ENCODE results near the gene IFI27L2. TPM values are rescaled to one million over a fixed set of nuclear protein-coding genes. Genes with fewer than 3 reads are reported as not detected.

Gene IFI27L2
- polyA plus RNA-seq, 2 donors: 51.4 to 112 TPM

DNA sequence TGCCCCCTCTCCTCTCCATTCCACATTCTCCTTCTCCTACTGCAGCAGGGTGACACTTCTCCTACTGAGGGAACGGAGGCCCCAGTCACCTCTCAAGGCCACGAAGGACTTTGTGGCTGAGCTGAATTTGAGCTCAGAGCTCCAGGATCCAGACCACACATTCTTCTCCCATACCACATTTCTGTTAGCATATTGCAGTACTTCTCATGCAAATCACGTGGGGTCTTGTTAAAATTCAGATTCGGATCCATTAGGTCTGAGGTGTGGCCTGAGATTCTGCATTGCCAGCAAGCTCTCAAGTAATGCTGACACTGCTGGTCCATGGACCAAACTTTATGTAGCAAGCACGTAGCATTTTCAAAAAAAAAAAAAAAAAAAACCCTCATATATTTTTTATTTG is 9.6 kb upstream of the IFI27L2 start:
- 75 to 78% methylated on average over 5 of the region's 5 CpGs for WGBS, 2 donors
- Histone ChIP-seq H3K9me3 (ENCODE audit: control insufficient read depth in 2 of 2, insufficient read depth in 1 of 2, low read depth in 1 of 2, low read length in 1 of 2) (no peaks in the 10 kb centered on the region), H3K27ac (ENCODE audit: low read depth in 2 of 2, low read length in 1 of 2) (no peak overlapping the region)

DNA sequence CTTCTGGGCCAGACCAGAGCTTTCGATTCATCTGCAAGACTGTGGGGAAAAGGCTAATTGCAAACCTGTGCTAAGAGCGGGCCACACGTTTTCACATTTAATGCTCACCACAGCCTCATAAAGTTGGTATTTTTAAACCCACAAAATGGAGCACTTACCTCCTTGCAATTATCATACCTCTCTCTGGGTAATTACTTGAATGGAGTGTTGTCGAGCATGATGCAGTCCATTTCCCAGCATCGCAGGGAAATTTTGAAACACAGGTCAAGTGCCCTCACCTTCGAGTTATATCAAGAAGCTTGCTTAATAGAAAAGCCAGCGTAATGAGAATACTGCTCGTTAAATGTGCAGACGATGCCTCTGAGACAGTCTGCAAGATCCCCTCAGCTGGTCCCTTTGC is 8.8 kb upstream of the IFI27L2 start:
- no peaks in the 10 kb centered on the region for H3K4me1 ChIP-seq (ENCODE audit: control insufficient read depth in 2 of 2, insufficient read depth in 2 of 2, low read length in 1 of 2)
- no peak overlapping the region for H3K4me3 ChIP-seq (ENCODE audit: low read depth in 1 of 2, low read length in 2 of 2)
- H3K9me3 ChIP-seq (ENCODE audit: control insufficient read depth in 2 of 2, insufficient read depth in 1 of 2, low read depth in 1 of 2, low read length in 1 of 2): no peaks in the 10 kb centered on the region
- no peaks in the 10 kb centered on the region for H3K27me3 ChIP-seq (ENCODE audit: control insufficient read depth in 1 of 2, insufficient read depth in 2 of 2, low read length in 2 of 2)
- H3K27ac ChIP-seq (ENCODE audit: low read depth in 2 of 2, low read length in 1 of 2): no peak overlapping the region
- WGBS, 2 donors: 88 to 89% methylated on average over 9 of the region's 9 CpGs
- H3K36me3 ChIP-seq (ENCODE audit: control insufficient read depth in 2 of 2, insufficient read depth in 2 of 2, low read length in 1 of 2): no peaks in the 10 kb centered on the region

More for the DNA sequence above, 9.6 kb upstream of the IFI27L2 start:
- no peak overlapping the region for H3K4me3 ChIP-seq (ENCODE audit: low read depth in 1 of 2, low read length in 2 of 2)
- no peaks in the 10 kb centered on the region for H3K27me3 ChIP-seq (ENCODE audit: control insufficient read depth in 1 of 2, insufficient read depth in 2 of 2, low read length in 2 of 2)
- no peaks in the 10 kb centered on the region for H3K36me3 ChIP-seq (ENCODE audit: control insufficient read depth in 2 of 2, insufficient read depth in 2 of 2, low read length in 1 of 2)
- H3K4me1 ChIP-seq (ENCODE audit: control insufficient read depth in 2 of 2, insufficient read depth in 2 of 2, low read length in 1 of 2): no peaks in the 10 kb centered on the region

DNA sequence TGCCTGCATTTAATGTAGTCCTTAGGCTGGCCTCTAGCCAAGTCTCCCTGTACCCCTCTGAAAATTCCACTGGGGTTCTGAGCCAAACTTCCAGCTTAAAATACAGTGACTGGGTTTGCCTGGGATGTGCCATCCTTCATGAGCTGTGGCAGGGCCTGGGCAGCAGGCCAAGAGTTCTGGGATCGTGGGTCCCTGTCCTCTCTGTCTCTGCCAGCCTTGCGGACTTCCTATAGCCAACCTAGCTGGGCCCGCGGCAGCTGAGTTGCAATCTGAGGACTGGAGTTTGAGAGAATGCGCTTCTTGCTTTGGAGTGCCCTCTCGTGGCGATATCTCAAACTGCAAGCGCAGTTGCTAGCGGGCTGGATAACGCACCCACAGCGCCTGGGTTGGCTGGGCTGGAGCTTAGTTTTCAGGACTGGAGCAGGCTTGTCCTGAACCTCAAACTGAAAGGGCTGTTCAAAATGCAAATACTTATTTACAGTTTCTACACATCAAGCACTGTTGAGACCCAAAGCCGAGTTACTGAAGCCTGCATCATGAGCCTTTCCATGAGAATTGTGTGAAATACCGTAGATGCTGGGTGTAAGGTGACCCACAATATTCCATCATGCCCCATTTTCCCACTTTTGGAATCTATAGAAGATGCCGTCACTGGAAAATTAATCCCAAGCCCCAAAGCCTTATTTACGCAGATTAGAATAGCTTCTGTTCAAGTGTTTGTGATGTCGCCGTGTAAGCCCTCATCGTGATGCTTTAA is 7.3 kb upstream of the IFI27L2 start:
- Histone ChIP-seq H3K4me1 (ENCODE audit: control insufficient read depth in 2 of 2, insufficient read depth in 2 of 2, low read length in 1 of 2) (no peaks in the 10 kb centered on the region), H3K27ac (ENCODE audit: low read depth in 2 of 2, low read length in 1 of 2) (no peak overlapping the region), H3K9me3 (ENCODE audit: control insufficient read depth in 2 of 2, insufficient read depth in 1 of 2, low read depth in 1 of 2, low read length in 1 of 2) (no peaks in the 10 kb centered on the region), H3K27me3 (ENCODE audit: control insufficient read depth in 1 of 2, insufficient read depth in 2 of 2, low read length in 2 of 2) (no peaks in the 10 kb centered on the region), H3K36me3 (ENCODE audit: control insufficient read depth in 2 of 2, insufficient read depth in 2 of 2, low read length in 1 of 2) (no peaks in the 10 kb centered on the region), H3K4me3 (ENCODE audit: low read depth in 1 of 2, low read length in 2 of 2) (no peak overlapping the region)
- 30 to 31% methylated on average over 18 of the region's 18 CpGs for WGBS, 2 donors

DNA sequence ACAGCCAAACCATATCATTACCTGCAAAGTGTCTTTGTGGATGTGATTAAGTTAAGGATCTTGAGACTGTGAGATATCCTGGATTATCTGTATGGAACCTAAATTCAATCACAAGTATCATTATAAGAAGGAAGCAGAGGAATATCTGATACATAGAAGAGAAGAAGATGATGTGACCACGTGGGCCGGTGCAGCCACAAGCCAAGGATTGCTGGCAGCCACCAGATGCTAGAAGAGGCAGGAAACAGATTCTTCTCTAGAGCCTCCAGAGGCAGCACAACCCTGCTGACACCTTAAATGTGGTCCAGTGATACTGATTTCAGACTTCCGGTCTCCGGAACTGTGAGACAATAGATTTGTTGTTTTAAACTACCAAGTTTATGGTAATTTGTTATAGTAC is 6.1 kb upstream of the IFI27L2 start:
- no peaks in the 10 kb centered on the region for H3K36me3 ChIP-seq (ENCODE audit: control insufficient read depth in 2 of 2, insufficient read depth in 2 of 2, low read length in 1 of 2)
- H3K4me1 ChIP-seq (ENCODE audit: control insufficient read depth in 2 of 2, insufficient read depth in 2 of 2, low read length in 1 of 2): no peaks in the 10 kb centered on the region
- no peaks in the 10 kb centered on the region for H3K9me3 ChIP-seq (ENCODE audit: control insufficient read depth in 2 of 2, insufficient read depth in 1 of 2, low read depth in 1 of 2, low read length in 1 of 2)
- no peak overlapping the region for H3K4me3 ChIP-seq (ENCODE audit: low read depth in 1 of 2, low read length in 2 of 2)
- no peak overlapping the region for H3K27ac ChIP-seq (ENCODE audit: low read depth in 2 of 2, low read length in 1 of 2)
- 85 to 86% methylated on average over 4 of the region's 4 CpGs for WGBS, 2 donors
- no peaks in the 10 kb centered on the region for H3K27me3 ChIP-seq (ENCODE audit: control insufficient read depth in 1 of 2, insufficient read depth in 2 of 2, low read length in 2 of 2)

DNA sequence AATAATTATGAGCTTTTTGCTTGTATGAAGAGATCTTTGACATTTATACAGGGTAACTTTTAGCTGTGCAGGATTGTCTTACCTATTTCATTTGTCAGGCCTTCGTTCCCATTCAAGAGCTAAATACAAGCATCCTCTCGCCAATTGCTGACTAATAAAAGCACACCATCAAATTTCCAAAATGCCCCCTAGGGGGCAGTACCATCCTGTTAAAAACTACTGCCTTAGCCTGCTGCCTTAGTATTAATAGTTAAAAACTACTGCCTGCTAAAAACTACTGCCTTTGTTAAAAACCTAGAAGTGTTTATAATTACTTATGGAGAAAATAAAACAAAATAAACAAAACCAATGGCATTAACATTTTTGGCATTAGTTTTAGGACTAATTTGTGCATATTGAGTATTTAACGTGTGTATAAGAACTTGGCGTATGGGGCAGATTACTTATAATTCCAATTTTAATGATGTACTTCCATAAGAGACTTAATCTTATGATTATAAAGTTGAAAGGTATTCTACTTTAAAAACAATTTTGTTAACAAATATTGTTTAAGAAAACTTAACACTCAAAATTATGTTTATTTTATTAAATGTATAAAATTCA is 3.0 kb upstream of the IFI27L2 start:
- H3K36me3 ChIP-seq (ENCODE audit: control insufficient read depth in 2 of 2, insufficient read depth in 2 of 2, low read length in 1 of 2): no peaks in the 10 kb centered on the region
- no peaks in the 10 kb centered on the region for H3K9me3 ChIP-seq (ENCODE audit: control insufficient read depth in 2 of 2, insufficient read depth in 1 of 2, low read depth in 1 of 2, low read length in 1 of 2)
- 39 to 46% methylated on average over 4 of the region's 4 CpGs for WGBS, 2 donors
- H3K27ac ChIP-seq (ENCODE audit: low read depth in 2 of 2, low read length in 1 of 2): no peak overlapping the region
- H3K27me3 ChIP-seq (ENCODE audit: control insufficient read depth in 1 of 2, insufficient read depth in 2 of 2, low read length in 2 of 2): no peaks in the 10 kb centered on the region
- H3K4me1 ChIP-seq (ENCODE audit: control insufficient read depth in 2 of 2, insufficient read depth in 2 of 2, low read length in 1 of 2): peaks cover 0 to 4% of the 10 kb centered on the region in 2 donors
- no peak overlapping the region for H3K4me3 ChIP-seq (ENCODE audit: low read depth in 1 of 2, low read length in 2 of 2)

DNA sequence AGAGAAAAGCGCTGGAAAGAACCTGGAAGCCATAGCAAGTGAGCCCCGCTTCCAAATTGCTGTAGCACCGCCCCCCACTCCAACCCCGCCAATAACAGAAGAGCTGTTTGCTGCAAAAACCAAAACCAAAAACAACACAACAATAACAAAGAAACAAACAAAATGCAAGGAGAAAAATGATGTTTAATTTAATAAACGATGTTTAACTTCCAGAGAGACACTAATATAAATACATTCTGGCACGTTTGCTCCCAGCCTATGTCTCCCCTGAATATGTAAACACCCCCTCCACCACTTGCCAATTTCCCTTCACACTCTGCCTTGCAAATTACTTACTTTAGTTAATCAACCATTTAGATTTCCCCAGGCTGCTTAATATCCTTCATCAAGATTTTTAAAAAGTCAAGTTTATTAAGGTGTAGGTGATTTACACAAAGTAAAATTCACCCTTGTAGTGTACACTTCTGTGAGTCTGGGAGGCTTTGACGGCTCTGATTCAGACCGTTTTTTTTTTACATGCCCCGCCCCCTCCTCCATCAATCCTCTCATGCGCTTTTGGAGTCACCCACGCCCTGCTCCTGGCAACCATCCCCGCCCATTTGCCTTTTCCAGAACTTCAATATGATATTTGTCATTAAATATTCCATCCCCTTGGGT is 482 bp upstream of the IFI27L2 start:
- Histone ChIP-seq H3K4me1 (ENCODE audit: control insufficient read depth in 2 of 2, insufficient read depth in 2 of 2, low read length in 1 of 2) (peaks cover 0 to 4% of the 10 kb centered on the region in 2 donors), H3K27me3 (ENCODE audit: control insufficient read depth in 1 of 2, insufficient read depth in 2 of 2, low read length in 2 of 2) (no peaks in the 10 kb centered on the region), H3K27ac (ENCODE audit: low read depth in 2 of 2, low read length in 1 of 2) (peak overlapping the region; percentile 79 to 82), H3K36me3 (ENCODE audit: control insufficient read depth in 2 of 2, insufficient read depth in 2 of 2, low read length in 1 of 2) (peaks cover 0 to 5% of the 10 kb centered on the region in 2 donors), H3K9me3 (ENCODE audit: control insufficient read depth in 2 of 2, insufficient read depth in 1 of 2, low read depth in 1 of 2, low read length in 1 of 2) (no peaks in the 10 kb centered on the region), H3K4me3 (ENCODE audit: low read depth in 1 of 2, low read length in 2 of 2) (peak overlapping the region; percentile 52 to 53)
- WGBS, 2 donors: 0 to 1% methylated on average over 12 of the region's 12 CpGs

DNA sequence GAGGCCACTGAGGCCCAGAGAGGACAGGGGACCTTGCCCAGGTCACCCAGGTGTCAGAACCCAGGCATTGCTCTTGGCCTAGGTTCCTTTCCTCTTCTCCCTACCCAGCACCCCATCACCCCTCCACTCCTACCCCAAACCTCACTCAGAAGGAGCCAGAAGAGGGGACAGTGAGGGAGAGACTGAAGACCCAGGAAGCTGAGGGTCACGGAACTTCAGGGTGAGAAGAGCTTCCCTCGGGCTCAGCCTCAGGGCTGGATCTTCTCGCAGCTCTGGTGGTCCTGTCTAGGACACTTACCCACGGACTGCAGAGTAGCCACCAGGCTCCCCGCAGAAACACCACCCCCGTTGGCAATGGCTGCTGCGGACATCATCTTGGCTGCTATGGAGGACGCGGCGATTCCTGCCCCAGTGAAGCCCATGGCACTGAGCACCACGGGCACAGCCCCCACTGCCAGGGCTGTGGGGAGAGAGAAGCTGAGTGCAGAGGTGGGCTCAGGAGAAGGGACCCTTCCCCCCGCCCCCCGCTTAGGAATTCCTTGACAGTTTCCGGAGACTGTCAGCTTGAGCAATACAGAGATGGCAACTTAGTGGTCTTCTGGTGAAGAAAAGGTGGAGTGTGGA is 1.1 kb downstream of the IFI27L2 start:
- Histone ChIP-seq H3K4me1 (ENCODE audit: control insufficient read depth in 2 of 2, insufficient read depth in 2 of 2, low read length in 1 of 2) (peaks cover 0 to 4% of the 10 kb centered on the region in 2 donors), H3K4me3 (ENCODE audit: low read depth in 1 of 2, low read length in 2 of 2) (no peak overlapping the region), H3K36me3 (ENCODE audit: control insufficient read depth in 2 of 2, insufficient read depth in 2 of 2, low read length in 1 of 2) (peaks cover 0 to 5% of the 10 kb centered on the region in 2 donors), H3K27ac (ENCODE audit: low read depth in 2 of 2, low read length in 1 of 2) (no peak overlapping the region), H3K9me3 (ENCODE audit: control insufficient read depth in 2 of 2, insufficient read depth in 1 of 2, low read depth in 1 of 2, low read length in 1 of 2) (no peaks in the 10 kb centered on the region), H3K27me3 (ENCODE audit: control insufficient read depth in 1 of 2, insufficient read depth in 2 of 2, low read length in 2 of 2) (no peaks in the 10 kb centered on the region)
- WGBS, 2 donors: 89 to 91% methylated on average over 14 of the region's 14 CpGs

DNA sequence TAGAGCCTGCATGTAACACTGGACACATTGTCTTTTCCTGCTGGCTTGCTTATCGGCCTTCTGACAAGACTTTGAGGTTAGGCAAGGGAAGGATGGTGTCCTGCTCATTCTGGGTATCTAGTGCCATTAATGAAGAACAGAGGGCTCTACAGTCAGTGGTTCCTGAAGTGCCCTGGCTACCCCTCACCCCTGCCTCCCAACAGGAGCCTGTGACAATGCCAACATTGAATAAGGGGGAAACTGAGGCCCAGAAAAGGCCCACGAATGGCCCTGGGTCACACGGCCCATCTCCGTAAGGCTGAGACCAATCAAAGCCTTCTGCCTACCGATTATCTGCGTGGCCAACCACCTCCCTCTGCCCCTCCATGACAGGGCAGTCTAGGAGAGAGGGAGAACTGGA is 2.1 kb downstream of the IFI27L2 start:
- H3K4me1 ChIP-seq (ENCODE audit: control insufficient read depth in 2 of 2, insufficient read depth in 2 of 2, low read length in 1 of 2): peaks cover 0 to 4% of the 10 kb centered on the region in 2 donors
- no peak overlapping the region for H3K27ac ChIP-seq (ENCODE audit: low read depth in 2 of 2, low read length in 1 of 2)
- peaks cover 0 to 5% of the 10 kb centered on the region in 2 donors for H3K36me3 ChIP-seq (ENCODE audit: control insufficient read depth in 2 of 2, insufficient read depth in 2 of 2, low read length in 1 of 2)
- H3K4me3 ChIP-seq (ENCODE audit: low read depth in 1 of 2, low read length in 2 of 2): no peak overlapping the region
- H3K9me3 ChIP-seq (ENCODE audit: control insufficient read depth in 2 of 2, insufficient read depth in 1 of 2, low read depth in 1 of 2, low read length in 1 of 2): no peaks in the 10 kb centered on the region
- WGBS, 2 donors: 93 to 96% methylated on average over 6 of the region's 6 CpGs
- H3K27me3 ChIP-seq (ENCODE audit: control insufficient read depth in 1 of 2, insufficient read depth in 2 of 2, low read length in 2 of 2): no peaks in the 10 kb centered on the region

DNA sequence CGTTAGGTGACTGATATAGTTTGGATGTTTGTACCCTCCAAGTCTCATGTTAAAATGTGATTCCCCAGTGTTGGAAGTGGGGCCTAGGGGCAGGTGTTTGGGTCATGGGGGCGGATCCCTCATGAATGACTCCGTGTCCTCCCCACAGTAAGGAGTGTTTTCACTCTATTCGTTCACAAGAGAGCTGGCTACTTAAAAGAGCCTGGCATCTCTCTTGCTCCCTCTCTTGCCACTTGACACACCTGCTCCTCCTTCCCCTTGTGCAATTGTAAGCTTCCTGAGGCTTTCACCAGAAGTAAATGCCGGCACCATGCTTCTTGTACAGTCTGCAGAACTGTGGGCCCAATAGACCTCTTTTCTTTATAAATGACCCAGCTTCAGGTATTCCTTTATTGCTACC is 2.6 kb downstream of the IFI27L2 start:
- WGBS, 2 donors: 85 to 86% methylated on average over 5 of the region's 5 CpGs
- H3K4me3 ChIP-seq (ENCODE audit: low read depth in 1 of 2, low read length in 2 of 2): no peak overlapping the region
- H3K27me3 ChIP-seq (ENCODE audit: control insufficient read depth in 1 of 2, insufficient read depth in 2 of 2, low read length in 2 of 2): no peaks in the 10 kb centered on the region
- H3K4me1 ChIP-seq (ENCODE audit: control insufficient read depth in 2 of 2, insufficient read depth in 2 of 2, low read length in 1 of 2): peaks cover 0 to 4% of the 10 kb centered on the region in 2 donors
- H3K36me3 ChIP-seq (ENCODE audit: control insufficient read depth in 2 of 2, insufficient read depth in 2 of 2, low read length in 1 of 2): peaks cover 0 to 5% of the 10 kb centered on the region in 2 donors
- H3K9me3 ChIP-seq (ENCODE audit: control insufficient read depth in 2 of 2, insufficient read depth in 1 of 2, low read depth in 1 of 2, low read length in 1 of 2): no peaks in the 10 kb centered on the region
- H3K27ac ChIP-seq (ENCODE audit: low read depth in 2 of 2, low read length in 1 of 2): no peak overlapping the region

Measured in esophagus (tissue), 2 donors.